HG02588 (cell line): ENCODE measurements around the gene TMEM119.

Experiments used
- ATAC-seq: cut with Tn5 transposase; IDR thresholded peaks from one replicate; pipeline ENCODE4 v1.9.1; 2021; ENCODE audit warnings: mild to moderate bottlenecking, moderate library complexity; ENCODE audit not compliant: unreplicated experiment

Gene TMEM119

DNA sequence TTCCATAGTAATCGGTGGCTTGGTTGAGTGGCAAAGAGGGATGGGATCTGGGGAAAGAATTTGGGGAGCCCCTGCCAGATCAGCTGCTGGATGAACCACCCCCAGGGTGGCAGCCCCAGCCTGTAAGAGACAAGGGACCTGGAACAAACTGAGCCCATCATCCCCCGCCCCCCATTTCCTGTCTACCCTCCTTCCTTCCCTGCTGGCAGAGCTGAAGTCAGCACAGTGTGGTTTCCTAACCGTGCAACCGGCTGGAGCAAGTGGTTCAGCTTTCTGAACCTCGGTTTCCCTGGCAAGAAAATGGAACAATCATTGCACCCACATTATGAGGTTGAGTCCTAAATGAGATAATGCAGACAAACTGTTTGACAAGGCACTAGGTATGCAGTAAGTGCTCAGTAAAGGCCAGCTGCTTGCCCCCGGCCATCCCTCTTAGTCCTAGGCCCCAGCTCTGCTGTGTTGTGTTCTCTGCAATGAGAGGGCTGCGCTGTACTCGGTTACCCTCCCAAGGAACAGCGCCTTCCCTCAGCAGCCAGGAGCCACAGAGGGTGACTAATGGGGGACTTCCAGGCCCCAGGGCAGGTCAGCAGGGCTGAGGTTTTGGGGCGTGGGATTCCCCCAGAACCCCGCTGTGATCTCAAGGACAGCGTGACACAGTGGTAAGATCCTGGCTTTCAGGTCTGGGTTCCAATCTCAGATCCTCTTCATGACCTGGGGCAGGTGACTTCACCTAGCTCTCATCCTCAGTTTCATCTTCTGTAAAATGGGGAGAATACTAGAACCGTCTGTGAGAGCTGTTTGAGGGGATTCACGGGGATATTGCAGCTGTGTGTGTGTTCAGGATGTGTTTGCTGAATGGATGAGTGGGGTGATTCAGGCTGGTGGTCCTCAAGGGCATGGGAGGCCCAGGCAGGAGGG, 19.3 kb upstream of the TMEM119 start:
- ATAC-seq: peak; percentile 77

DNA sequence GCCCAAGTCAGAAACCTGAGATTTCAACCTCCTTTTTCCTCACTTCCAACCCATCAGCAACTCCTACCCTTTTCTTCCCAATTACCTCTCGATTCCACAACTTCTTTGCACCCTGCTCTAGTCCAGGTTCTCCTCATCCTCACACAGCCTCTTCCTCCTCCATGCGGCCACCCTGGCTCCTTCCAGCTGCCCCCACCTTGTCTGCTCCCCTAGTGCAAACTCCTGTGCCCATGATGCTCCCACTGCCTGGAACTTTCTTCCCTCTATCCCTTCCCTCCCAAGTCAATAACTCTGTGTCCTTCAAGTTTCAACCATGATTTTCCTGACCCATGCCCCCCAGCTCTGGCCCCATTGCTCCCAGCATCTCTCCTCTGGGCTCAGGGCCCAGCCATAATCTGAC, 18.5 kb upstream of the TMEM119 start:
- no peak for ATAC-seq

DNA sequence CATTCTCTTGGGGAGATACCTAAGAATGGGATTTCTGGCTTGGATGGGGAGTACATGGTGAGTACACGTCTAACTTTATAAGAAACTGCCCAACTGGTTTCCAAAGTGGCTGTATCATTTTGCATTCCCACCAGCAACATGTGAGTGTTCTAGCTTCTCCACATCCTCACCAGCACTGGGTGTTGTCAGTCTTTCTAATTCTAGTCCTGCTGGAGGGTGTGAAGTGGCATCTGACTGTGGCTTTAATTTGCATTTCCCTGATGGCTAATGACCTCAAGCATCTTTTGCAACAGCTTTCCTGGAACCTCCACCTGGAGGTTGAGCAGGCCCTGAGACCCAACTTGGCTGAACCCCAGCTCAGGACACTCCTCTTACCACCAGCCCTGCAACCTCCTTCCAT, 18.0 kb upstream of the TMEM119 start:
- ATAC-seq: no peak

DNA sequence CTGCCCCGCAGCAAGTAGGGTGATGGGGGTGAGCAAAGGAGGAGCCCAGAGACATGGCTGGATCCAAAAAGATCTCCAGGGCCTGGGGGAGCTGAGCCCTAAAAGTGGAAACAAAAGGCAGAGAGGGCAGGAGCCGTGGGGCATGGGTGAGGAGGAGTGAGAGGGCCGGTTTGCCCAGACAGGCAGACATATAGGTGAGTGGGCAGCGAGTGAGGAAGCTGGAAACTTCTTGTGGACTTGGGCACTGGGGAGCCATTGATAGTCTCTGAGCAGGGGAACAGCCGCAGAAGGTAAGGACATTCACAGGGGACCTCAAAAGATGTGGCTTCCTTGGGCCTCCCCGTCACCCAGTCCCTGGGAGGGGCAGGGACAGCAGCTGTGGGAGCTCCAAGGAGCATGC, 16.8 kb upstream of the TMEM119 start:
- ATAC-seq: no peak

GRCh38 chr12:108614041-108614440, 16.2 kb upstream of the TMEM119 start:
- no peak for ATAC-seq

DNA sequence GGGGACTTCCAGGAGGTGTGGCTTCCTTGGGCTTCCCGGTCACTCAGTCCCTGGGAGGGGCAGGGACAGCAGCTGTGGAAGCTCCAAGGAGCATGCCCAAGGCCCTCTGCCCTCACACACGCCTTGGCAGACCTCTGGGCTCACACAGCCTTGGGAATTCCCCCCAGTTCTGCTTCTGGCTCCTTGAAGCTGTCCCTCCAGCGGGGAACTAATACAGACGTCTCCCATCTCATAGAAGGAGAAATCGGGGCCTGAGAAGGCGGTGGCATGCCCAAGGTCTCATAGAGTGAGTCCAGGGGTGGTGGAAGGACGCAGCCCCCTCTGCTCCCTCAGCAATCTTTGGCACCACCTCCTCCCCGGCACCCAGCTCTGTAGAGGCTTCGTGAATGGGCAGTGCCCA, 15.7 kb upstream of the TMEM119 start:
- ATAC-seq: no peak

GRCh38 chr12:108612788-108613282, 15.0 kb upstream of the TMEM119 start:
- no peak for ATAC-seq

DNA sequence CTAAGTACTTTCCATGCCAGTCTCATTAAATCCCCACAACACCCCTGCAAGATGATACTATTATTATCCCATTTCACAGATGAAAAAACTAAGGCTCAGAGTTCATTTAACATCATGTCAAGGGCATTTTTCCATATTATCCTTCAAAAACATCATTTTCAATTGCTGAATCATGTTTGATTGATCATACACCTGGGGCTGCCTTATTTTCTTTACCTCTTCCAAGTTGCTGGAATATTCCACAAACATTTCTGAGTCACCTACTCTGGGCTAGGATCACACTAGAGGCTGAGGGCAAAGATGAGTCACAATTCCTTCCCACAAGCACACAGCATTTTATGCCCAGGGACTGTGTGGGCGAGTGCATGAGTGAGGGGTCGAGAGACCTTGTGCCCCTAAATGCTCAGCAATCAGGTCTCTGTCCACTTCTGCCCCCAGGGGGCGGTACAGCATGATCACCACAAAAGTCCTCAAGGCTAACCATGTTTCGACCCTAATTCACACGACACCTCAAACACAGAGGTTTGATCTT, 14.1 kb upstream of the TMEM119 start:
- no peak for ATAC-seq

DNA sequence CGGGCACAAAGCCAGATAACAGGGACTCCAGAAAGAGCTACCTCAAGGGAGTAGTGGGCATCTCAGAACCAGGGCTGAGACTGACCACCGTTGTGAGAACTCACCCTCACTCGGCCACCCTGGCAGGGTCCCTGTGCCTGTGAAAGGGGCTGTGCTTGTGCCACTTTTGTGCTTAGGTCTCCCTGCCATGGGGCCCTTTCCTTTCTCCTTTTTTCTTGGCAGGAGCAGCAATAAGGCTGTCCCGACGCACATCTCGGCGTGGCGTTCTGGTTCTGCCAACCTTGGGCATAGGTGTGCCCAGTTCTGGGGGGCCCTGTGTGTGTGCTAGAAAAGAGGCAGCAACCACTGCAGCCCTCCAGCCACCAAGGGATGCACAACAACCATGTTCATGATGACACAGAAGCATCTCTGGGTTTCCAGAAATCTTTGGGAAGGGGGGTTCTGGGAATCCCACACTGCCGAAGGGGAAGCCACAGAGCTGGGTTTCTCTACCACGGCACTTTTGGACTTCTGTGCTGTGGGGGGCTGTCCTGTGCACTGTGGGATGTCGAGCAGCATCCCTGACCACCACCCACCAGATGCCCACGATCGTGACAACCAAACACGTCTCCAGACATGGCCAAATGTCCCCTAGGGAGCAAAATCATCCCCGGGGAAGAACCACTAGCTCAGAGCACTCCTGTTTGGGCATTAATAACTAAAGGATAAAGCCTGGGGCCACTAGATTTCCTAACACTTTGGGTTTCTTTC, 13.1 kb upstream of the TMEM119 start:
- ATAC-seq: no peak

DNA sequence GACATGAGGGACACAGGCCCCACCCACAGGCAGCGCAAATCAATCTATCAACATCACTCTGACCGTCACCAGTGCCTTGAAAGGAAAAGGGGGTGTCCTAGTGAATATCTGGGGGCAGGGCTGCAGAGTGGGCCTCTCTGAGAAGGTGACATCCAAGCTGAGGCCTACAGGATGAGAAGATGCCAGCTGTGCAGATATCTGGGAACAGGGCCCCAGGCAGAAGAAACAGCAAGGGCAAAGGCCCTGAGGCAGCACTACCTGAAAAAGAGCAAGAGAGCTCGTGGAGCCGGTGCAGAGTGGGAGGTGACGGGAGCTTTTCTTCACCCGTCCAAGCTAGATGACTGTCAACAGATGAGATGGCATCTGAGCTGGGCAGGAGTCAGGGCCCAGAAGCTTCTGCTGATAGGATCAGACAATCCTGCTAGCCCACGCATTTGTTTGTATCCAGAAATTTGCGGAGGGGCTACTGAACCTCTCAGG, 12.5 kb upstream of the TMEM119 start:
- ATAC-seq: no peak

DNA sequence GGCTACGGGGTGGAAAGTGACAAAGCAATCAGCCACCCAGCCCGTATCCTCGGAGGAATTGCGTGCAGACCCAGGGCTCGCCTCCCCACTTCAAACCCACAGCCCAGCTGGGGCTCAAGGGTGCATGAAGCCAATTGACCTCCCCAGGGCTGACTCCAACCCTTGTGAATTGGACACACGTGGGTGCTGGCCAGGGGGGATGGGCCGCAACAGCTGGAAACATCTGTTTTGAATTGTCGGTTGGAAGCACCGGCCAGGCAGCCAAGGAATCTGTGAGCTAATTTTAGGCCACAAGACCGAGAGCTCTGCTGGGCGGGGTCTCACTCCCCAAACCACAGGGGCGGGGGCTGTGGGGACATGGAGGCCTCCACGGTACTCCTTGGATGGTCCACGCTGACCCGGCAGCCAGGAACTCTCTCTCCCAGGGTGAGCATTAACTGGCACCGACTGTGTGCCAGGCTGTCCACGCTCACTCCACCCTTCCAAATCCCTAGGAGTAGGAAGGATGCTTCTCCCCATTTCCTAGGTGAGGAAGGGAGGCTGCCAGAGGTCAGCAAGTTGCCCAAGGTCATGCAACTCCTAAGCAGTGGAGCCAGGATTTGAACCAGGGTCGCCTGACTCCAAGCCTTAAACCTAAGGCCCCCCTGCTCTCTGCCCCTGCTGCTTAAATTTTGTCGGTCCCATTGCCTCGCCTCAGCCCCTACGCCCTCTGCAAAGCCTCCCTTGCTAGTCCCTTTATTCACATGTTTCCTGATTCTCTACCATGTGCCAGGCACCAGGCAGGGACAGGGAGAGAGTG, 11.9 kb upstream of the TMEM119 start:
- ATAC-seq: no peak

DNA sequence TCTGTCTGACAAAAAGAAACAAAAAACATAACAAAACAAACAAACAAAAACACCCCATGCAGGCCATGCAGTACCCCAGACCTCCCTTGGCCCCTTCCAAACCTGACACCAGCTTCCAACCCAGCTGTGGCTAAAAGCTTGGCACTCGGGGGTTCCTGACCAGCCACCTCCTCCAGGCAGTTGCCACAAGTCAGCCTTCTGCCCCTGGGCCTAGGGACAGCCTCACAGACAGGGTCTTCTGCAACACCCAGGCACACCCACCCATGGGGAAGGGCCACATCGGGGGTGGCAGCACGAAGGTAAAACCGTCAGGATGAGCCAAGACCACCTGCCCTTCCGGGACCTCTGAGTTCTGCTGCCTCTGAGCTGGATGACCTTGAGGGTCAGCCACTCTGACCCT, 10.7 kb upstream of the TMEM119 start:
- ATAC-seq: no peak

DNA sequence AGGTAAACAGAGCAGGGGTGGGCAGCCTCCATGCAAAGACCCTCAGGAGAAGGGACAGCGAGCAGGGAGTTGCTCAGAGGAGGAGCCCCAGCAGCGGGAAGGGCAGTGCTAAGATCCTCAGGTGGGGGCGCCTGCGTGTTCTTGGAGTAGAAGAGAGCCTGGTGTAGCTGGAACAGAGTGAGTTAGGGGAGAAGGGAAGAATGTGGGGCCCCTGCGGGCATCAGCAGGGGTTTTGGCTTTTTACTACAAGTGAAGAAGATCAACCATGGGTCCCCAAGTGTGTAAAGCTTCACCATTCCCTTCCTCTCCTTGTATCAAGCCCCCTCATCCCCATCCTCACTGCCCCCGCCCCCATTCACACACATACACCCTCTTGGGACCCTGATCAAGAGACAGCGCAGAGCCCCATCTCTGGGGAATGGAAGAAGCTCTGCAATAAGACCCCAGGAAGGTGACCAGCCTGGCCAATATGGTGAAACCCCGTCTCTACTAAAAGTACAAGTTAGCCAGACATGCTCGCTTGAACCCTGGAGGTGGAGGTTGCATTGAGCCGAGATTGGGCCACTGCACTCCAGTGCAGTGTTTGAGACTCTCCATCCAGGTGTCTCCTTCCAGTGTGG, 10.2 kb upstream of the TMEM119 start:
- ATAC-seq: no peak

- ATAC-seq: no peak
Observed at GRCh38 chr12:108606492-108606891, 8.6 kb upstream of the TMEM119 start.

GRCh38 chr12:108605690-108606406, 8.0 kb upstream of the TMEM119 start:
- no peak for ATAC-seq

DNA sequence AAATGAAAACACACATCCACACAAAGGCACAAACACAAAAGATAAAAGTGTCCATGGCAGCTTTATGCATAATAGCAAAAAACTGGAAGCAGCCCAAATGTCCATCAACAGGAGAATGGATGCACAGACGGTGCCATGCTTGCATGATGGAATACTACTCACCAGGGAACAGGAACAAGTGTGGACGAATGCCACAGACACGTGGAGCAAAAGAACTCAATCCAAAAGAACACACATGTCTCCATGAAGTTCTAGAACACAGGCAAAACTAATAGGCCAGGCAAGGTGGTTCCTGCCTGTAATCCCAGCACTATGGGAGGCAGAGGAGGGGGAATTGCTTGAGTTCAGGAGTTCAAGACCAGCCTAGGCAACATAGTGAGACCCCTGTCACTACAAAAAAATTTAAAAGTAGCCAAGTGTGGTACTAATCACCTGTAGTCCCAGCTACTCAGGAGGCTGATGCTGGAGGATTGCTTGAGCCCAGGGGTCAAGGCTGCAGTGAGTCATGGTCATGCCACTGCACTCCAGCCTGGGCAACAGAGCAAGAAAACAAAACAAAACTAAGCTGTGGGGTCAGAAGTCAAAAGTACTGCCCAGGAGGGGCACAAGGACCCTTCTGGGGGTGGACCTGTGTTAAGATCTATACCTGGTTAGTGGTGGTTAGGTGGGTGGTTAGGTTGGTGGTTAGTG, 7.3 kb upstream of the TMEM119 start:
- ATAC-seq: no peak

- no peak for ATAC-seq
Observed at GRCh38 chr12:108604208-108604941, 6.5 kb upstream of the TMEM119 start.

GRCh38 chr12:108603743-108604142, 5.9 kb upstream of the TMEM119 start:
- ATAC-seq: no peak
